Measurements from ENCODE around the gene ZBTB7C.

- TF ChIP-seq CTCF (IDR thresholded peaks at IDR 0.05) = no peak
- no peak for TF ChIP-seq POLR2A (IDR thresholded peaks at IDR 0.05)
- no peak for TF ChIP-seq EP300 (IDR thresholded peaks at IDR 0.05)
- no peak for TF ChIP-seq POLR2AphosphoS5 (IDR thresholded peaks at IDR 0.05)
These were observed 406.2 kb downstream of the ZBTB7C start for GRCh38 chr18:48002933-48003365.
